Measurements from ENCODE around the gene LCE1C.

Gene LCE1C

GRCh38 chr1:152783095-152783494, 23.4 kb downstream of the LCE1C start:
- TF ChIP-seq CTCF (IDR thresholded peaks at IDR 0.05; ENCODE audit: borderline replicate concordance, insufficient read depth, low read depth, low read length) = no peak
- no peak overlapping the region for H3K4me3 ChIP-seq (ENCODE audit: low read depth, low read length)

DNA sequence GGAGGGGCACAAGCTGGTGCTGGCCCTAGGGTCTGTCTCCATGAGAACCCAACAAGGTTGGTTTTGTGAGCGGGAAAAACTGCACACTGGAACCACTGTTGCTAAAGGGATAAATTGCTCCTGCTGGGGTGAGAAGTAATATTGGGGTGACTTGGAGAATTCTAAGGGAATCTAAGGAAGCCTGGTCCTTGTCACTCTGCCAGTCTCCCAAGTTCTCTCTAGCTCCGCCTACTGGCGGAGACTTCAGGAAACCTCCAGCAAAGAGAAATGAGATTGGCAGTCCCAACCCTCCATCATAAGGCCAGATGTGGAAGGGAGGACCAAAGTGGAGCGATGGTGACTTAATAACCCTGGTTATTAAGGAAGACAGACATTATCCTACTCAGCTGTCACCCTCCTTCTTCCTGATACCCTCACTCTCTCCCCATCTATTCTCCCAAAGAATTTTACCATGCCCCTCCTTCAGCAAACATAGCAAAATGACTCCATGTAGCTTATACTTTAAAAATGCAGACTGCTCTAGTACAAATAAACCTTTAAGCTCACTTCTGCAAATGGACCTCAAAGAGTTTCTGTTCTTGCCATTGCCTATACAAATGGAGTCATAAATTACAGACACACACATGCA, 28.8 kb downstream of the LCE1C start:
- H3K4me3 ChIP-seq (ENCODE audit: low read depth, low read length) = no peak overlapping the region
- TF ChIP-seq CTCF (IDR thresholded peaks at IDR 0.05; ENCODE audit: borderline replicate concordance, insufficient read depth, low read depth, low read length) = peak; percentile 73

DNA sequence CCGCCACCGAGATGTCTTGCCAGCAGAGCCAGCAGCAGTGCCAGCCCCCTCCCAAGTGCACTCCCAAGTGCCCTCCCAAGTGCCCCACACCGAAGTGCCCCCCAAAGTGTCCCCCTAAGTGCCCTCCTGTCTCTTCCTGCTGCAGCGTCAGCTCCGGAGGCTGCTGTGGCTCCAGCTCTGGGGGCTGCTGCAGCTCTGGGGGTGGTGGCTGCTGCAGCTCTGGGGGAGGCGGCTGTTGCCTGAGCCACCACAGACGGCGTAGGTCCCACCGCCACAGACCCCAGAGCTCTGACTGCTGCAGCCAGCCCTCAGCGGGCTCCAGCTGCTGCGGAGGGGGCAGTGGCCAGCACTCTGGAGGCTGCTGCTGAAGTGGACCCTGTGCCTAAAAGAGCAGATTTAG, 30.1 kb downstream of the LCE1C start:
- no peak overlapping the region for H3K4me3 ChIP-seq (ENCODE audit: low read depth, low read length)
- TF ChIP-seq CTCF (IDR thresholded peaks at IDR 0.05; ENCODE audit: borderline replicate concordance, insufficient read depth, low read depth, low read length) = no peak

DNA sequence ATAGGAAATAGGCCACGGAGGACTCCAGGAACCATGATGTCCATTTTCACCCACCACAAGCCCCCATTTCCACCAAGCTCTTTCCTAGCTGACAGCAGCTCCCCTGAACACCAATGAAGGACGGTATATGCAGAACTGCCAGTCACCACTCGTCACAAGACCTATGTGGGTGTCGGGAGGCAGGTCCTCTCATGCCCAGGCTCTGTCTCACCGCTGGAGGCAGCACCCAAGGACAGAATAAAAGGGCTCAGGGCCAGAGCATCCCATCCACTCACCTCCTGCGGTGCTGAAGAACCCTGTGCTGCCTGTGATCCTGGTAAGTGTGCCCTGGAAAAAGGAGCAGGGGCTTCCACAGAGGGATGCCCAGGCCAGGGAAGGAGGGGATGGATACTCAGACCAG, 31.6 kb downstream of the LCE1C start, which contains the start of gene LCE1F:
TSS of gene LCE1F (plus strand) at position 266 of the 400 bp plus-strand sequence. CDS start 1,232 bp downstream, outside the sequence.
- no peak within 1 kb of the TSS for H3K4me3 ChIP-seq (ENCODE audit: low read depth, low read length)
- peak; percentile 14; the same call in 1 of the 2 replicates for TF ChIP-seq CTCF (IDR thresholded peaks at IDR 0.05; ENCODE audit: borderline replicate concordance, insufficient read depth, low read depth, low read length)

DNA sequence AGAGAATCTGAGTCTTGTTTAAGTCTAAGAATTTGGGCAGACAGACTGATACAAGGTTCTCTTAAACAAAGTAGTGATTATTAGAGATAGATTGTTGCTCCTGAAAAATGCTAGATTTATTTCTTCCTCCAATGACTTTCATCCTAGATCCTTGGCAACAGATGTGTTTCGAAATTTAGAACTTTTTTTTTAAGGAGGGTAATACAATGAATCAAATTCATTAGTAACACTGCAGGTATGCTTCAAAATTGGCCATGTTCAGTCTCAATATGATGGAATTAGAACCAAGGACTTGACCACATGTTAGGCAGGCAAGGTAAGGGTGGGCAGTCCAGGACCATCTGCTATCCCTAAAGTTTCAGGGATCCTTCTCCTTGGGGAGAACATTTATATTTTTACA, 36.0 kb downstream of the LCE1C start:
- no peak for TF ChIP-seq CTCF (IDR thresholded peaks at IDR 0.05; ENCODE audit: borderline replicate concordance, insufficient read depth, low read depth, low read length)
- no peak overlapping the region for H3K4me3 ChIP-seq (ENCODE audit: low read depth, low read length)

DNA sequence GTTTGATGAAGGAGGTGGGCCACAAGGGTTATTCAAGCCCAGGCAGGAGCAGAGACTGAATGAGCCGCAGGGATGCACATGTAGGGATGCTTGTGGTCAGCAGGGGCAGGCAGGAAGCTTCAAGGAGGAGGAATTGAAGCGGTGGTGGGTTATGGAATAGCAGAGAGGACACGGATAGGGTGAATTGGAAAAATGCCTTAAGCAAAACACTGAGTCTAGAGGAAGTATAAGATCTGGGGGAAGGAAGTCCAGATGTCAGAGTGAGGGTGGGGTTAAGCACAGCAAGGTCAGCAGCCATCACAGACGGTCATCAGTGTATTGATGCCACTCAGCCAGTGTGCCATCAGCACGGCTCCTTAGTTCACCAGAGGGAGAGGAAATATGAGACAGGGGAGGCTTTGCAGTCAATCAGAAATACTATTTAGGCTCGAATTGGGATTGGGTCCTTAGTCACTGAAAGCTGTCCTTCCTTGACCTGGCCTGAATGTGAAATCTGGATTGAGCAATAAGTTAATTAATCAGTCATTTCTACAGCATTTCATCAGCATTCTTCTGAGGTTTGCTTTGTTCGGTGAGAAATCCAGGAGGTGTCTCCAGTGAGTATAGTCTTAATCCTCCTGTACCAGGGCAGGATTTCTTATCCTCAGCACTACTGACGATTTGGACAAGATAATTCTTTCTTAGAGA, 37.5 kb downstream of the LCE1C start:
- no peak overlapping the region for H3K4me3 ChIP-seq (ENCODE audit: low read depth, low read length)
- TF ChIP-seq CTCF (IDR thresholded peaks at IDR 0.05; ENCODE audit: borderline replicate concordance, insufficient read depth, low read depth, low read length) = no peak

Data from GM12875 (cell line).